GM20431 (cell line): Measurements from ENCODE around the gene FNDC1.

Source experiments
- in situ Hi-C: fragments of 300-500 bp; cut with MseI, MboI; formaldehyde crosslinking; loops from one replicate; pipeline ENCODE4 v1.15.0; 2020; ENCODE audit warnings: low sequenced_read_pairs; ENCODE audit not compliant: unreplicated experiment

Gene FNDC1

GRCh38 chr6:159156089-159156488 is 13.1 kb upstream of the FNDC1 start:
- in situ Hi-C loops: no loop called here

- in situ Hi-C loops: no loop called here
Measured at GRCh38 chr6:159157431-159157830, 11.8 kb upstream of the FNDC1 start.

GRCh38 chr6:159161839-159162238 is 7.4 kb upstream of the FNDC1 start:
- in situ Hi-C loops: no loop called here

- in situ Hi-C loops: no loop called here
Measured at GRCh38 chr6:159163901-159164370, 5.3 kb upstream of the FNDC1 start.

GRCh38 chr6:159168536-159169192 is 536 bp upstream of the FNDC1 start:
- in situ Hi-C loops: no loop called here

GRCh38 chr6:159169557-159170332 is 545 bp downstream of the FNDC1 start:
- in situ Hi-C loops: no loop called here

GRCh38 chr6:159170333-159170672 is 1.1 kb downstream of the FNDC1 start:
- in situ Hi-C loops: no loop called here

- in situ Hi-C loops: no loop called here
Measured at GRCh38 chr6:159170999-159171712, 2.0 kb downstream of the FNDC1 start.

GRCh38 chr6:159172091-159172491 is 2.9 kb downstream of the FNDC1 start:
- in situ Hi-C loops: no loop called here

GRCh38 chr6:159174263-159174969 is 5.2 kb downstream of the FNDC1 start:
- in situ Hi-C loops: no loop called here

- in situ Hi-C loops: no loop called here
Measured at GRCh38 chr6:159176913-159177312, 7.7 kb downstream of the FNDC1 start.

- in situ Hi-C loops: no loop called here
Measured at GRCh38 chr6:159178847-159179246, 9.6 kb downstream of the FNDC1 start.

- in situ Hi-C loops: no loop called here
Measured at GRCh38 chr6:159180001-159180400, 10.8 kb downstream of the FNDC1 start.

GRCh38 chr6:159181914-159182313 is 12.7 kb downstream of the FNDC1 start:
- in situ Hi-C loops: no loop called here

- in situ Hi-C loops: no loop called here
Measured at GRCh38 chr6:159184559-159184958, 15.4 kb downstream of the FNDC1 start.

GRCh38 chr6:159190460-159190859 is 21.3 kb downstream of the FNDC1 start:
- in situ Hi-C loops: no loop called here

GRCh38 chr6:159193923-159194322 is 24.7 kb downstream of the FNDC1 start:
- in situ Hi-C loops: no loop called here

GRCh38 chr6:159194421-159194820 is 25.2 kb downstream of the FNDC1 start:
- in situ Hi-C loops: no loop called here

GRCh38 chr6:159196430-159196975 is 27.3 kb downstream of the FNDC1 start:
- in situ Hi-C loops: no loop called here

GRCh38 chr6:159197251-159197650 is 28.1 kb downstream of the FNDC1 start:
- in situ Hi-C loops: no loop called here
